HEK293T (cell line): Measurements from ENCODE around the gene GSTO2.

ENCODE experiments used
- BHLHE40 ChIP-seq: fragments of 450-650 bp; IDR thresholded peaks from 2 replicates; pipeline ENCODE4 v1.6.1; 2016; ENCODE audit warnings: mild to moderate bottlenecking, moderate library complexity, borderline replicate concordance
- L3MBTL2 ChIP-seq: fragments of 450-650 bp; conservative IDR thresholded peaks from 2 replicates; pipeline ENCODE4 v1.6.1; 2016; ENCODE audit warnings: mild to moderate bottlenecking
- LEF1 ChIP-seq: fragments of 450-650 bp; IDR thresholded peaks from 2 replicates; pipeline ENCODE4 v1.6.1; 2017; ENCODE audit warnings: mild to moderate bottlenecking, borderline replicate concordance
- NFRKB ChIP-seq: fragments of 450-650 bp; IDR thresholded peaks from 2 replicates; pipeline ENCODE4 v1.6.1; 2016; ENCODE audit warnings: mild to moderate bottlenecking, moderate library complexity
- SP1 ChIP-seq: fragments of 450-650 bp; IDR thresholded peaks from 2 replicates; pipeline ENCODE4 v1.6.1; 2017
- ZNF384 ChIP-seq: fragments of 450-650 bp; IDR thresholded peaks from 2 replicates; pipeline ENCODE4 v1.6.1; 2016

DNA sequence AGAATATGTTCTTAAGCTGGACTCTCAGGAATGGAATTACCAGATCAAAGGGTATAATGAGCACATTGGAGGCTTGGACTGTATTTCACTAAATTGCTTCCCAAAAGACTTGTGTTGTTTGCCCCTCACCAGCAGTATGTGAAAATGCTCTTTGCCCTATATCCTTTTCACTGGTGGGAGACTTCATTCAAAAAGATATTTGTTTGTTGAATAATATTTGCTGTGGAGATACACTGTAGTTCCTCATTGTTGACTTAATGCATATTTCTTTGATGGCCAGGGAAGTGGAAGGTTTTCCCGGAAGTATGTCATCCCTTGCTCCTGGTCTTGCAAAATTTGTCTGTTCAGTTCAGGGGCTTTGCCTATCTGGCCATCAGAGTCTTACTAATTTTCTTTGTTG, 19.4 kb downstream of the GSTO2 start:
- TF ChIP-seq SP1 (no peak), NFRKB (no peak), ZNF384 (no peak), LEF1 (no peak), BHLHE40 (no peak), L3MBTL2 (no peak)
